ENCODE data around the gene DPP6. TPM values are rescaled to one million over a fixed set of nuclear protein-coding genes. Genes with fewer than 3 reads are reported as not detected.

The DPP6 gene
- polyA plus RNA-seq, 3 donors, result 45.7 to 58.6 (median 46.8) TPM

- DNase-seq (ENCODE audit: low read depth in 3 of 3, low spot score in 2 of 3), result no peak
These were observed 385.0 kb downstream of the DPP6 start for GRCh38 chr7:154437234-154437633.

GRCh38 chr7:154438571-154439367 lies 386.6 kb downstream of the DPP6 start:
- DNase-seq (ENCODE audit: low read depth in 3 of 3, low spot score in 2 of 3), result no peak

- DNase-seq (ENCODE audit: low read depth in 3 of 3, low spot score in 2 of 3), result no peak
These were observed 387.9 kb downstream of the DPP6 start for GRCh38 chr7:154440058-154440457.

GRCh38 chr7:154440651-154441050 lies 388.5 kb downstream of the DPP6 start:
- DNase-seq (ENCODE audit: low read depth in 3 of 3, low spot score in 2 of 3), result no peak

GRCh38 chr7:154441811-154442210 lies 389.6 kb downstream of the DPP6 start:
- DNase-seq (ENCODE audit: low read depth in 3 of 3, low spot score in 2 of 3), result no peak

GRCh38 chr7:154442939-154443338 lies 390.7 kb downstream of the DPP6 start:
- DNase-seq (ENCODE audit: low read depth in 3 of 3, low spot score in 2 of 3), result no peak

GRCh38 chr7:154450451-154450850 lies 398.3 kb downstream of the DPP6 start:
- DNase-seq (ENCODE audit: low read depth in 3 of 3, low spot score in 2 of 3), result no peak

- no peak for DNase-seq (ENCODE audit: low read depth in 3 of 3, low spot score in 2 of 3)
These were observed 399.6 kb downstream of the DPP6 start for GRCh38 chr7:154451480-154452457.

GRCh38 chr7:154463794-154464193 lies 411.6 kb downstream of the DPP6 start:
- no peak for DNase-seq (ENCODE audit: low read depth in 3 of 3, low spot score in 2 of 3)

GRCh38 chr7:154469652-154470051 lies 417.5 kb downstream of the DPP6 start:
- DNase-seq (ENCODE audit: low read depth in 3 of 3, low spot score in 2 of 3), result no peak

GRCh38 chr7:154472343-154472742 lies 420.1 kb downstream of the DPP6 start:
- DNase-seq (ENCODE audit: low read depth in 3 of 3, low spot score in 2 of 3), result no peak

GRCh38 chr7:154473360-154473759 lies 421.2 kb downstream of the DPP6 start:
- DNase-seq (ENCODE audit: low read depth in 3 of 3, low spot score in 2 of 3), result no peak

- no peak for DNase-seq (ENCODE audit: low read depth in 3 of 3, low spot score in 2 of 3)
These were observed 422.8 kb downstream of the DPP6 start for GRCh38 chr7:154474903-154475520.

GRCh38 chr7:154475864-154476263 lies 423.7 kb downstream of the DPP6 start:
- no peak for DNase-seq (ENCODE audit: low read depth in 3 of 3, low spot score in 2 of 3)

- no peak for DNase-seq (ENCODE audit: low read depth in 3 of 3, low spot score in 2 of 3)
These were observed 428.6 kb downstream of the DPP6 start for GRCh38 chr7:154480817-154481216.

GRCh38 chr7:154482863-154483262 lies 430.7 kb downstream of the DPP6 start:
- DNase-seq (ENCODE audit: low read depth in 3 of 3, low spot score in 2 of 3), result no peak

GRCh38 chr7:154484406-154484805 lies 432.2 kb downstream of the DPP6 start:
- no peak for DNase-seq (ENCODE audit: low read depth in 3 of 3, low spot score in 2 of 3)

GRCh38 chr7:154484943-154485342 lies 432.7 kb downstream of the DPP6 start:
- no peak for DNase-seq (ENCODE audit: low read depth in 3 of 3, low spot score in 2 of 3)

- no peak for DNase-seq (ENCODE audit: low read depth in 3 of 3, low spot score in 2 of 3)
These were observed 437.7 kb downstream of the DPP6 start for GRCh38 chr7:154489897-154490296.

GRCh38 chr7:154493594-154493993 lies 441.4 kb downstream of the DPP6 start:
- DNase-seq (ENCODE audit: low read depth in 3 of 3, low spot score in 2 of 3), result no peak

GRCh38 chr7:154497751-154498150 lies 445.6 kb downstream of the DPP6 start:
- no peak for DNase-seq (ENCODE audit: low read depth in 3 of 3, low spot score in 2 of 3)

Data from right renal cortex interstitium (tissue), 3 donors.